HEK293 (cell line): ENCODE measurements around the gene GDPGP1.

Experiments
- CTCF ChIA-PET: fragments of 350-600 bp; formaldehyde crosslinking; extraction: SDS; loops from one replicate; lab custom pipeline; 2021; ENCODE audit warnings: antibody characterized with exemption; lab: Yijun Ruan, JAX
- POLR2A ChIA-PET: fragments of 300-600 bp; formaldehyde crosslinking; extraction: SDS; loops from one replicate; lab custom pipeline; 2020; ENCODE audit warnings: antibody characterized with exemption, inconsistent platforms; lab: Yijun Ruan, JAX
- H3K27ac ChIP-seq: fragments of 200-500 bp; sonication (Bioruptor generic); 2 replicates; pipeline ENCODE4 v1.5.1; 2014; ENCODE audit warnings: low read depth, low read length, control low read depth, inconsistent platforms; ENCODE audit errors: extremely low read depth
- H3K36me3 ChIP-seq, 2 experiments: fragments of 200-500 bp in 1 of 2; sonication (Bioruptor generic) in 1 of 2; 1 replicate in 1 of 2; 2 replicates in 1 of 2; pipeline ENCODE4 v1.5.1; 2014 to 2017; ENCODE audit warnings: inconsistent platforms in 2 of 2, low read length in 2 of 2; ENCODE audit not compliant: control insufficient read depth in 2 of 2, insufficient read depth in 1 of 2
- H3K4me1 ChIP-seq: fragments of 200-500 bp; sonication (Bioruptor generic); 2 replicates; pipeline ENCODE4 v1.5.1; 2014; ENCODE audit warnings: mild to moderate bottlenecking, low read length, inconsistent platforms; ENCODE audit not compliant: control insufficient read depth, insufficient read depth
- H3K4me3 ChIP-seq: 2 replicates; pipeline ENCODE4 v1.5.1; 2011; ENCODE audit warnings: low read depth, mild to moderate bottlenecking, control low read depth, low read length, moderate library complexity
- H3K9me3 ChIP-seq: fragments of 200-500 bp; sonication (Bioruptor generic); 2 replicates; pipeline ENCODE4 v1.5.1; 2014; ENCODE audit warnings: low read depth, low read length, inconsistent platforms; ENCODE audit not compliant: control insufficient read depth, insufficient read depth
- BCL11B ChIP-seq: fragments of 450-650 bp; formaldehyde crosslinking; IDR thresholded peaks from 2 replicates; pipeline ENCODE4 v1.5.1; 2016; ENCODE audit warnings: low read depth, missing biosample characterization, missing genetic modification characterization
- GLI2 ChIP-seq: fragments of 450-650 bp; formaldehyde crosslinking; IDR thresholded peaks from 2 replicates; pipeline ENCODE4; 2017; ENCODE audit warnings: missing biosample characterization, missing genetic modification characterization, low read depth, borderline replicate concordance
- MYNN ChIP-seq: fragments of 450-650 bp; formaldehyde crosslinking; IDR thresholded peaks from 2 replicates; pipeline ENCODE4 v1.5.1; 2016; ENCODE audit warnings: missing biosample characterization, missing genetic modification characterization, borderline replicate concordance
- OSR2 ChIP-seq: fragments of 450-650 bp; formaldehyde crosslinking; IDR thresholded peaks from 2 replicates; pipeline ENCODE4 v1.5.1; 2016; ENCODE audit warnings: missing biosample characterization, missing genetic modification characterization
- REPIN1 ChIP-seq: fragments of 450-650 bp; formaldehyde crosslinking; IDR thresholded peaks from 2 replicates; pipeline ENCODE4 v1.5.1; 2017; ENCODE audit warnings: missing biosample characterization, missing genetic modification characterization, low read depth
- TRIM28 ChIP-seq: IDR thresholded peaks from 2 replicates; pipeline ENCODE4 v1.6.1; 2011; ENCODE audit warnings: low read length, control low read depth, borderline replicate concordance
- ZIC2 ChIP-seq: fragments of 450-650 bp; formaldehyde crosslinking; IDR thresholded peaks from 2 replicates; pipeline ENCODE4 v1.5.1; 2016; ENCODE audit warnings: missing biosample characterization, missing genetic modification characterization
- ZNF311 ChIP-seq: fragments of 450-650 bp; formaldehyde crosslinking; IDR thresholded peaks from 2 replicates; pipeline ENCODE4 v1.5.1; 2017; ENCODE audit warnings: missing biosample characterization, missing genetic modification characterization, borderline replicate concordance
- ZNF394 ChIP-seq: fragments of 450-650 bp; formaldehyde crosslinking; IDR thresholded peaks from 2 replicates; pipeline ENCODE4 v1.5.1; 2016; ENCODE audit warnings: missing biosample characterization, missing genetic modification characterization, mild to moderate bottlenecking, moderate library complexity, borderline replicate concordance
- ZNF660 ChIP-seq: fragments of 450-650 bp; IDR thresholded peaks from 2 replicates; pipeline ENCODE4 v1.5.1; 2018; ENCODE audit warnings: missing biosample characterization, mild to moderate bottlenecking, missing genetic modification characterization
- ZNF664 ChIP-seq: fragments of 450-650 bp; formaldehyde crosslinking; IDR thresholded peaks from 2 replicates; pipeline ENCODE4 v1.5.1; 2016; ENCODE audit warnings: missing biosample characterization, missing genetic modification characterization
- ZNF776 ChIP-seq: fragments of 450-650 bp; formaldehyde crosslinking; IDR thresholded peaks from 2 replicates; pipeline ENCODE4 v1.5.0; 2017; ENCODE audit warnings: missing biosample characterization, missing genetic modification characterization, borderline replicate concordance
- ZNF792 ChIP-seq: fragments of 450-650 bp; formaldehyde crosslinking; IDR thresholded peaks from 2 replicates; pipeline ENCODE4 v1.5.1; 2016; ENCODE audit warnings: missing biosample characterization, missing genetic modification characterization
- TF ChIP-seq, protein P1 (sequence below): fragments of 450-650 bp; formaldehyde crosslinking; IDR thresholded peaks from 2 replicates; pipeline ENCODE4 v1.5.1; 2016; ENCODE audit warnings: missing biosample characterization, missing genetic modification characterization
- TF ChIP-seq, protein P2 (sequence below): fragments of 450-650 bp; formaldehyde crosslinking; IDR thresholded peaks from 2 replicates; pipeline ENCODE4 v1.5.1; 2016; ENCODE audit warnings: missing biosample characterization, missing genetic modification characterization

GDPGP1 gene

DNA sequence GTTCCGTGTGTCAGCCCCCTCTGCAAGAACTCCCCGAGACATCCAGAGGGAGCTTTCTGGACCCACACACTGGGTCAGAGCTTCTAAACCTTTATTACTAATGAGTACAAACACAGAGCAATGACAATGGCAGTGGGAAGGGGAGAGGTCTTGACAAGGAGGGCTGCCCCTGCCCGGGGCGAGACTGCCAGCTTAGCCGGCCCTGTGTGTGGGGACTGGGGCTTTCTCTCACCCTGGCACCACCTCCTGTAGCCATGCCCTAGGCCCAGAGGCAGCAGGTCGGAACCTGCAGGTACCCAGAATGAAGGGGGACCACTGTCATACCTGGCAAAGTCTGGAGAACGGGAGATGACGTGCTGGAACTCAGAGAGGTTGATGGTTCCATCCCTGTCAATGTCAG lies 3.4 kb upstream of the GDPGP1 start (continued):
- TF ChIP-seq, protein P1, sequence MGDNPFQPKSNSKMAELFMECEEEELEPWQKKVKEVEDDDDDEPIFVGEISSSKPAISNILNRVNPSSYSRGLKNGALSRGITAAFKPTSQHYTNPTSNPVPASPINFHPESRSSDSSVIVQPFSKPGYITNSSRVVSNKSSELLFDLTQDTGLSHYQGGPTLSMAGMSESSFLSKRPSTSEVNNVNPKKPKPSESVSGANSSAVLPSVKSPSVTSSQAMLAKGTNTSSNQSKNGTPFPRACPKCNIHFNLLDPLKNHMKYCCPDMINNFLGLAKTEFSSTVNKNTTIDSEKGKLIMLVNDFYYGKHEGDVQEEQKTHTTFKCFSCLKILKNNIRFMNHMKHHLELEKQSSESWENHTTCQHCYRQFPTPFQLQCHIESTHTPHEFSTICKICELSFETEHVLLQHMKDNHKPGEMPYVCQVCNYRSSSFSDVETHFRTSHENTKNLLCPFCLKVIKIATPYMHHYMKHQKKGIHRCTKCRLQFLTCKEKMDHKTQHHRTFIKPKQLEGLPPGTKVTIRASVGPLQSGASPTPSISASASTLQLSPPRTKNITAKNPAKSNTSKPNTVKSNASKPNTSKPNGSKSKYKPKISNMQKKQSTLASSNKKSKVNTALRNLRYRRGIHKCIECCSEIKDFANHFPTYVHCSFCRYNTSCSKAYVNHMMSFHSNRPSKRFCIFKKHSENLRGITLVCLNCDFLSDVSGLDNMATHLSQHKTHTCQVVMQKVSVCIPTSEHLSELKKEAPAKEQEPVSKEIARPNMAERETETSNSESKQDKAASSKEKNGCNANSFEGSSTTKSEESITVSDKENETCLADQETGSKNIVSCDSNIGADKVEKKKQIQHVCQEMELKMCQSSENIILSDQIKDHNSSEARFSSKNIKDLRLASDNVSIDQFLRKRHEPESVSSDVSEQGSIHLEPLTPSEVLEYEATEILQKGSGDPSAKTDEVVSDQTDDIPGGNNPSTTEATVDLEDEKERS (tag by site-specific recombination): no peak
- TF ChIP-seq ZNF660 (tag by site-specific recombination): no peak
- no peak for TF ChIP-seq BCL11B

DNA sequence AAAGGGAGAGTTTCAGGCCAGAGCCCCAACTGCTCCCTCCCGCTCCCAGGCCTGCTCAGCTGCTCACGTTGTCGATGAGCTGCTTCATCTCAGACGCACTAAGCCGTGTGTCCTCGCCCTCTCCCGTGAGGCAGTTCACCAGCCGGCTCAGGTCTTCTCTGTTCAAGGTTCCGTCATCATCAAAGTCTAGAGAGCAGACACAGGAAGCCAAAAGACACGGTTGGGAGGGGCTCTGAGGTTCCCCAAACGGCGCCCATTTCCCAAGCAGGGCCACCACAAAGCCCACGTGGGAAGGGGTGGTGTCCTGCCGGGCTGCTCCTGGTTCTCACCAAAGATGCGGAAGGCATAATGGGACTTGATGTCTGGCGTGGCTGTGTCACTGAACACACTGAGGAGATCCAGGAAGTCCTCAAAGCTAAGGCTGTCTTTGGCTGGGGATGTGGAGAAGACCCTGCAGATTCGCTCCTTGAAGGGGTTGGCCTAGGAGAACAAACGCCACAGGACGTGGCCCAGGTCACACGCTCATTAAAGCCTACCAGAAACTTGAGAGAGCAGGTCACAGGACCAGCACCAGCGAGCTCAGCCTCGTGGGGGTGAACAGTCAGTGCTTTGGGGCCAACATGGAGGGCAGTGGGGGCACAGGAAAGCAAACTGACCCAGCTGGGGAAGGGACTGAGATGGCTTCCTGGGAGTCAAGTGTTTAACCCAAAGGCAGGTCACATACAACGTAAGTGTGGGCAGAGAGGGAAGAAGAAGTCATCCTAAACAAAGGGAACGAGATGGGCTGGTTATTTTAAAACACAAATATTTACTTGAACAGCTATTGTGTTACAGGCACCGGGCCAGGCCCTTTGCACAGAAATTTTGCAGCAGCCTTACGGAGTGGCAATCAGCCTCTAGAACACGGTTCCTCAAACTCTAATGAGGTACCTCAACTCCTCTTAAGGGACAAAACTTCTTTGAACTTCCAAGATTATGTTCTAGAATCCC lies 2.7 kb upstream of the GDPGP1 start:
- CTCF ChIA-PET: interaction anchor here (0.7 to 4.8 kb wide), 4 partner anchors 11 to 88 kb away, joined by 3 to 38 read pairs (median 4); no protein-coding TSS in a partner anchor
- no peaks in the 10 kb centered on the region for H3K4me1 ChIP-seq
- TF ChIP-seq ZNF394 (tag by site-specific recombination) (no peak), ZNF776 (tag by site-specific recombination) (no peak), ZNF311 (tag by site-specific recombination) (no peak), OSR2 (tag by site-specific recombination) (no peak), MYNN (tag by site-specific recombination) (no peak), TRIM28 (no peak), REPIN1 (no peak)
- TF ChIP-seq, protein P2, sequence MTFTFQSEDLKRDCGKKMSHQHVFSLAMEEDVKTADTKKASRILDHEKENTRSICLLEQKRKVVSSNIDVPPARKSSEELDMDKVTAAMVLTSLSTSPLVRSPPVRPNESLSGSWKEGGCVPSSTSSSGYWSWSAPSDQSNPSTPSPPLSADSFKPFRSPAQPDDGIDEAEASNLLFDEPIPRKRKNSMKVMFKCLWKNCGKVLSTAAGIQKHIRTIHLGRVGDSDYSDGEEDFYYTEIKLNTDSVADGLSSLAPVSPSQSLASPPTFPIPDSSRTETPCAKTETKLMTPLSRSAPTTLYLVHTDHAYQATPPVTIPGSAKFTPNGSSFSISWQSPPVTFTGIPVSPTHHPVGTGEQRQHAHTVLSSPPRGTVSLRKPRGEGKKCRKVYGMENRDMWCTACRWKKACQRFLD (tag by site-specific recombination): no peak
- TF ChIP-seq, all 188 proteins: peak for 0
- H3K9me3 ChIP-seq: no peaks in the 10 kb centered on the region
- POLR2A ChIA-PET: interaction anchor here (0.6 to 3.0 kb wide), 2 partner anchors 18 to 87 kb away, joined by 5 to 38 read pairs; partner anchors contain the start of gene TTLL13
- H3K36me3 ChIP-seq: peaks cover 10 to 55% of the 10 kb centered on the region in 2 experiments; a peak in 2 of 3 replicates
- H3K27ac ChIP-seq: no peak overlapping the region
- H3K4me3 ChIP-seq: no peak overlapping the region

DNA sequence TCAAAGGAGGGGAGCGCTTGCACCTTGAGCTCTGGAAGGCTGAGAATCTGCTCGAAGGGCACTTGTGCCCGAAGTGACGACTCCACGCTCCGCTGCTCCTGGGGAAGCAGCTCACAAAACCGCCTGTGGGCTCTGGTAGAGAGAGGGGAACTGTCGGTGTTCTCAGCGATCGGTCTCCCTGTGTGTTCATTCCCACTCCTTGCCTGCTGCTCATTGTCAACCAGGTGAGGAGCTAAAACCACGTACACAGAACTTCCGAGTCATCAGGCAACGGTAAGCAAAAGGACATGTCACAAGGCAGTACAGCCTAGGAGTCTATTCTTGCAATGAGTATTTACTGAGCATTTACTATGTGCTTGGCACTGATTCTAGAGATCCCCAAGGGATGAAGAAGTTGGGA lies 1.8 kb upstream of the GDPGP1 start:
- peak; percentile 93 for TF ChIP-seq ZNF664
- no peak for TF ChIP-seq ZNF660 (tag by site-specific recombination)
- TF ChIP-seq, all 188 proteins: peak for 1
- Histone ChIP-seq H3K27ac (no peak overlapping the region), H3K4me3 (no peak overlapping the region), H3K9me3 (no peaks in the 10 kb centered on the region), H3K36me3 (peaks cover 5 to 50% of the 10 kb centered on the region in 2 experiments; a peak in 2 of 3 replicates), H3K4me1 (no peaks in the 10 kb centered on the region)
- POLR2A ChIA-PET: interaction anchor here (0.5 to 3.0 kb wide), 7 partner anchors 11 to 337 kb away, joined by 3 to 38 read pairs (median 8); partner anchors contain the start of genes NGRN, SEMA4B and TTLL13
- CTCF ChIA-PET: interaction anchor here (0.7 to 4.8 kb wide), 12 partner anchors 9 to 654 kb away, joined by 3 to 38 read pairs (median 4); partner anchors contain the start of gene TTLL13

DNA sequence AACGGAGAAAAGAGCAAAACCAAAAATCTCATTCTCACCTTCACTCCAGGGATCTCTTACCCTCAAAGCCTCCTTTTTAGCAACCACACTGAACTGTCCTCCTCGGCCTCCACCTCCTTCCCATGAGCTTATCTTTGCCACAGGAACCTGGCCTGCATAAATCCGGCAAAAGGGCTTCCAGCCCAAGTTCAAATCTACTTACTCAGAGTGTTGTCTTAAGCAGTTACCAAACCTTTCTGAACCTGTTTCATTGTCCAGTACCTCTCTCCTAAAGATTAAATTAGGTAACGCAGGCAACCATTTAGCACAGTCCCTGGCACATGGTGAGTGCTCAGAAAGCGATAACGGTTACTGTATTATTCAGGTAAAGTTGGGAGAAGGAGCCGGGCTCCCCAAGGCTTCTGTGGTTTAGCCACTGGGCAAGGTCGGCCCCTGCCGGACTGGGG lies 1.0 kb upstream of the GDPGP1 start:
- POLR2A ChIA-PET: interaction anchor here (0.6 to 3.0 kb wide), 19 partner anchors 8 to 722 kb away, joined by 3 to 38 read pairs (median 8); partner anchors contain the start of genes IQGAP1, NGRN, RCCD1 and SEMA4B
- peaks cover 13 to 47% of the 10 kb centered on the region in 2 experiments; a peak in 2 of 3 replicates for H3K36me3 ChIP-seq
- peak overlapping the region; percentile 72 for H3K4me3 ChIP-seq
- H3K9me3 ChIP-seq: no peaks in the 10 kb centered on the region
- H3K27ac ChIP-seq: peak overlapping the region; percentile 47; the same call in 1 of the 2 replicates
- TF ChIP-seq GLI2 (tag by site-specific recombination): no peak
- no peak for TF ChIP-seq ZIC2 (tag by site-specific recombination)
- no peak for TF ChIP-seq ZNF792 (tag by site-specific recombination)
- H3K4me1 ChIP-seq: no peaks in the 10 kb centered on the region
- CTCF ChIA-PET: interaction anchor here (0.7 to 4.8 kb wide), 11 partner anchors 10 to 653 kb away, joined by 3 to 38 read pairs (median 4); partner anchors contain the start of gene TTLL13
